Epithelial cell of esophagus (primary cell): ENCODE measurements around the gene KERA.

Source experiments
- DNase-seq: peaks from one replicate; pipeline ENCODE4 v3.0.0; 2010; ENCODE audit warnings: low read depth
- H3K4me3 ChIP-seq: 2 replicates; pipeline ENCODE4 v1.5.1; 2011; ENCODE audit warnings: mild to moderate bottlenecking, low read length, control low read depth
- TF ChIP-seq, protein P1 (sequence below): IDR thresholded peaks from 2 replicates; pipeline ENCODE4 v1.5.1; 2011; ENCODE audit warnings: low read depth, mild to moderate bottlenecking, low read length, control low read depth, inconsistent platforms; ENCODE audit not compliant: insufficient read depth; ENCODE audit errors: missing control alignments

KERA gene

GRCh38 chr12:91057368-91058165 lies at the start of gene KERA:
TSS of gene KERA (minus strand) at chr12:91058024. CDS start at chr12:91056281, 1,743 bp downstream.
- H3K4me3 ChIP-seq, result no peak within 1 kb of the TSS
- TF ChIP-seq, protein P1, sequence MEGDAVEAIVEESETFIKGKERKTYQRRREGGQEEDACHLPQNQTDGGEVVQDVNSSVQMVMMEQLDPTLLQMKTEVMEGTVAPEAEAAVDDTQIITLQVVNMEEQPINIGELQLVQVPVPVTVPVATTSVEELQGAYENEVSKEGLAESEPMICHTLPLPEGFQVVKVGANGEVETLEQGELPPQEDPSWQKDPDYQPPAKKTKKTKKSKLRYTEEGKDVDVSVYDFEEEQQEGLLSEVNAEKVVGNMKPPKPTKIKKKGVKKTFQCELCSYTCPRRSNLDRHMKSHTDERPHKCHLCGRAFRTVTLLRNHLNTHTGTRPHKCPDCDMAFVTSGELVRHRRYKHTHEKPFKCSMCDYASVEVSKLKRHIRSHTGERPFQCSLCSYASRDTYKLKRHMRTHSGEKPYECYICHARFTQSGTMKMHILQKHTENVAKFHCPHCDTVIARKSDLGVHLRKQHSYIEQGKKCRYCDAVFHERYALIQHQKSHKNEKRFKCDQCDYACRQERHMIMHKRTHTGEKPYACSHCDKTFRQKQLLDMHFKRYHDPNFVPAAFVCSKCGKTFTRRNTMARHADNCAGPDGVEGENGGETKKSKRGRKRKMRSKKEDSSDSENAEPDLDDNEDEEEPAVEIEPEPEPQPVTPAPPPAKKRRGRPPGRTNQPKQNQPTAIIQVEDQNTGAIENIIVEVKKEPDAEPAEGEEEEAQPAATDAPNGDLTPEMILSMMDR, result no peak
- DNase-seq, result no peak

- H3K4me3 ChIP-seq, result no peak overlapping the region
- no peak for DNase-seq
- TF ChIP-seq, protein P1, result no peak
Measured at GRCh38 chr12:91106283-91106682, 48.5 kb upstream of the KERA start.

- H3K4me3 ChIP-seq, result no peak overlapping the region
- TF ChIP-seq, protein P1, result no peak
- DNase-seq, result no peak
Measured at GRCh38 chr12:91105807-91106206, 48.0 kb upstream of the KERA start.

DNA sequence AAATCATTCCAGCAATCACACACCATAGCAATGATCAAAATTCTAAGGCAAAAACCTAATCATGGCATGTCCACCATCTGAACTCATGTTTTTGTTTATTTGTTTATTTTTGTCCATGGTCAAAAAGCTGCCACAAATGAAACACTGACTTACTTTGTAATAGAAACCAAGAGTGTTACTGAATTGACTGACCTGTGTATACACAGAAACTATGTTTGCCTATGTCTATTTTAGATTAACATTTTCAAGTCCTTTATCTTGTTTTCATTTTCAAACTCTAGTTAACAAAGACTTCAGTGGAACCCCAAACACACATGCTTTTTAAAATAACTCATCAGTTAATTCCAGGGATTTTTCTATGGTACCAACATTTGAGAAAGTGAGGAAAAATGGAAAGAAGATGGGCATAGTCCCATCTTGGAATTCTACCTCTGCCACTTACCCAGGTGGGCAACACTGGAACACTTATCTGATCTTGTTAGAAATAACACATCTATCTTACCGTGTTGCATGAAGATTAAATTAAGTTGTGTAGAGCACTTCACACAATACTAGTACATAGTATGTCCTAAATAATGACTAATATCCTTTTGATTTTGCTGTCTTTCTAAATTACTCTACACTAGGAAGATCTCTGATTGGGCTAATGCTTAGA lies 47.1 kb upstream of the KERA start:
- TF ChIP-seq, protein P1, result no peak
- no peak for DNase-seq
- H3K4me3 ChIP-seq, result no peak overlapping the region

DNA sequence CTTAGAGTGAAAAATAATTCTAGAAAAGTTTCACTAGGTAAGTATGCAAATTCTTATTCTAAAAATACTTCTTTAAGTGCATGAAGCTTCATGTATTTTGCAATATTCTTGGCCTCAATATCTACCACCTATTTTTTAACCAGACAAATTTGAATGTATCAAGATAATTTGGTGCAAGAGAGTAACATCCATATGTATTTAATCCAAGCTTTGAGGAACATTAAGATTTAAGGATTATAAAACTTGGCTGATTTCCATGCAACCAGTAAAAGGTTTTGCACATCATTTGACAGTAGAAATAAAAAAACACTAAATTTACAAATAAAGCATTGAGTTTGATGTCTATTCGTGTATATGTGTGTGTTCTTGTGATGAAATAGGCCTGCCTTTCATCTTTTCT lies 45.8 kb upstream of the KERA start:
- DNase-seq, result no peak
- no peak overlapping the region for H3K4me3 ChIP-seq
- TF ChIP-seq, protein P1, result no peak

- H3K4me3 ChIP-seq, result no peak overlapping the region
- TF ChIP-seq, protein P1, result no peak
- no peak for DNase-seq
Measured at GRCh38 chr12:91103101-91103500, 45.3 kb upstream of the KERA start.
